Activated B cell treated with CpG ODN at 0.5 μM for 24 hours (primary cell): ENCODE results near the gene STX18. TPM values are rescaled to one million over a fixed set of nuclear protein-coding genes. Genes with fewer than 3 reads are reported as not detected.
"Not testable (repeated sequence)": the region's sequence is repeated elsewhere in the genome, so short reads cannot be mapped to it uniquely, and the experiment has no call there.

Source experiments
- ATAC-seq: fragments of 200-7000 bp; cut with Tn5 transposase; one replicate; pipeline ENCODE4 v1.10.0; 2021; ENCODE audit warnings: low read depth, mild to moderate bottlenecking, moderate library complexity
- CTCF ChIA-PET: fragments of 350-600 bp; sonication (Branson Sonifier 250); formaldehyde crosslinking; loops from one replicate; lab custom pipeline; 2021; ENCODE audit warnings: antibody characterized with exemption; lab: Charles Lee
- POLR2A ChIA-PET: fragments of 350-600 bp; sonication (Branson Sonifier 250); formaldehyde crosslinking; loops from one replicate; lab custom pipeline; 2021; ENCODE audit warnings: antibody characterized with exemption; lab: Charles Lee
- DNase-seq: peaks from one replicate; pipeline ENCODE4 v3.0.0; 2022
- H3K27ac Mint-ChIP-seq: one replicate; pipeline ENCODE4 v1.8.0; 2020; ENCODE audit warnings: mixed read lengths
- H3K27me3 Mint-ChIP-seq: one replicate; pipeline ENCODE4 v1.8.0; 2021; ENCODE audit warnings: mixed read lengths
- H3K36me3 Mint-ChIP-seq: one replicate; pipeline ENCODE4 v1.8.0; 2021; ENCODE audit warnings: low read depth, mixed read lengths
- H3K4me1 Mint-ChIP-seq: one replicate; pipeline ENCODE4 v1.8.0; 2021; ENCODE audit warnings: mixed read lengths
- H3K4me3 Mint-ChIP-seq: one replicate; pipeline ENCODE4 v1.8.0; 2020; ENCODE audit warnings: mild to moderate bottlenecking, mixed read lengths
- H3K9me3 Mint-ChIP-seq: one replicate; pipeline ENCODE4 v1.8.0; 2020; ENCODE audit warnings: mixed read lengths
- CTCF ChIP-seq: fragments of 200-600 bp; IDR thresholded peaks from one replicate; pipeline ENCODE4 v1.8.0; 2022; ENCODE audit warnings: antibody characterized with exemption, mild to moderate bottlenecking
- intact Hi-C: fragments of 100-400 bp; cut with micrococcal nuclease; formaldehyde crosslinking; loops from one replicate; pipeline ENCODE4 v1.15.1; 2024
- total RNA-seq: library from RNA; stranded (reverse); gene quantifications from 2 replicates; pipeline ENCODE4 v1.2.3, GENCODE V29; 2022

The STX18 gene
- total RNA-seq, 1 donor from 2014 or later, result 27.1 TPM

DNA sequence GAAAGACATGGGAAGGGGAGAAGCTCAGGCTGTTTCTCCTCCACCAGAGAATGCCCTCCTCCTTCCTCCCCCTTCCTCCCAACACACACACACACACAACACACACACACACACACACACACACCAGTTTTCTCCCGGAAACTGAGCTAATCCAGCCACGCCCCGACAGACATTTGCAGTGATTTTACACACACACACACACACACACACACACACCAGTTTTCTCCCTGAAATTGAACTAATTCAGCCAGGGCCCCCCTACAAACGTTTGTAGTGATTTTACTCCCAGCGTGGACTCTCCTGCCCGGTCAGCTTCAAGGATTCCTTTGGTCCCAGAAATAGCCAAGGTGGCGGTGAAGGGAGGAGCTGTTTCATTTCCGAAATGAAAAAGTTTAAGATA lies 32.9 kb upstream of the STX18 start:
- intact Hi-C loops, result loop anchor here (1.0 to 10.0 kb wide), 4 partner anchors 32 to 280 kb away; partner anchors contain the start of genes MSX1 and STX18
- H3K27ac Mint-ChIP-seq, result peak overlapping the region; percentile 54

GRCh38 chr4:4574052-4574451 lies 32.2 kb upstream of the STX18 start:
- Mint-ChIP-seq H3K9me3 (peaks cover 3% of the 10 kb centered on the region), H3K4me1 (peaks cover 13% of the 10 kb centered on the region), H3K36me3 (peaks cover 3% of the 10 kb centered on the region), H3K27ac (no peak overlapping the region), H3K27me3 (no peaks in the 10 kb centered on the region), H3K4me3 (peak overlapping the region; percentile 83)
- ChIA-PET POLR2A (interaction anchor here (1.0 to 2.7 kb wide), 2 partner anchors 32 to 50 kb away, joined by 4 to 32 read pairs; partner anchors contain the start of gene STX18), CTCF (interaction anchor here (1.0 to 1.3 kb wide), 2 partner anchors 32 to 86 kb away, joined by 4 to 5 read pairs; partner anchors contain the start of gene STX18)
- intact Hi-C loops, result loop anchor here (10.0 kb wide), 1 partner anchor 281 kb away; the partner anchor contains the start of gene MSX1
- DNase-seq, result no peak
- no peak for ATAC-seq
- TF ChIP-seq CTCF, result no peak

More for the DNA sequence above, 32.9 kb upstream of the STX18 start:
- no peak for TF ChIP-seq CTCF
- Mint-ChIP-seq H3K4me3 (peak overlapping the region; percentile 83), H3K27me3 (no peaks in the 10 kb centered on the region), H3K9me3 (peaks cover 3% of the 10 kb centered on the region), H3K4me1 (peaks cover 13% of the 10 kb centered on the region), H3K36me3 (peaks cover 2% of the 10 kb centered on the region)
- POLR2A ChIA-PET, result interaction anchor here (0.6 to 2.7 kb wide), 5 partner anchors 32 to 1133 kb away, joined by 3 to 32 read pairs (median 3); partner anchors contain the start of genes STX18 and TMEM128
- DNase-seq, result no peak
- ATAC-seq, result no peak
- CTCF ChIA-PET, result interaction anchor here (1.0 to 1.3 kb wide), 2 partner anchors 32 to 87 kb away, joined by 3 to 5 read pairs; no protein-coding TSS in a partner anchor

- H3K4me3 Mint-ChIP-seq, result no peak overlapping the region
- TF ChIP-seq CTCF, result no peak
- POLR2A ChIA-PET, result no interaction called here
- H3K36me3 Mint-ChIP-seq, result peaks cover 3% of the 10 kb centered on the region
- H3K27me3 Mint-ChIP-seq, result no peaks in the 10 kb centered on the region
- intact Hi-C loops, result loop anchor here (10.0 kb wide), 1 partner anchor 282 kb away; the partner anchor contains the start of gene MSX1
- CTCF ChIA-PET, result interaction anchor here (1.0 kb wide), 1 partner anchor 31 kb away, joined by 4 read pairs; the partner anchor contains the start of gene STX18
- H3K27ac Mint-ChIP-seq, result no peak overlapping the region
- H3K4me1 Mint-ChIP-seq, result peaks cover 13% of the 10 kb centered on the region
- peaks cover 3% of the 10 kb centered on the region for H3K9me3 Mint-ChIP-seq
- DNase-seq (no peak), ATAC-seq (no peak)
These were observed 31.0 kb upstream of the STX18 start for GRCh38 chr4:4572821-4573220.

DNA sequence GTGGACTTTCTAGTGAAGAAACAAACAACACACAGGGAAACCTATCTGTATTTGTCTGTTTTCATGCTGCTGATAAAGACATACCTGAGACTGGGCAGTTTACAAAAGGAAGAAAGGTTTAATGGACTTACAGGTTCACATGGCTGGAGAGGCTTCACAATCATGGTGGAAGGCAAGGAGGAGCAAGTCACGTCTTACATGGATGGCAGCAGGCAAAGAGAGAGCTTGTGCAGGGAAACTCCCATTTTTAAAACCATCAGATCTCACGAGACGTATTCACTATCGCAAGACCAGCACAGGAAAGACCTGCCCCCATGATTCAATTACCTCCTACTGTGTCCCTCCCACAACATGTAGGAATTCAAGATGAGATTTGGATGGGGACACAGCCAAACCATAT lies 28.0 kb upstream of the STX18 start:
- H3K4me1 Mint-ChIP-seq, H3K27me3 Mint-ChIP-seq, DNase-seq, H3K4me3 Mint-ChIP-seq, POLR2A ChIA-PET, CTCF ChIA-PET, H3K9me3 Mint-ChIP-seq, H3K27ac Mint-ChIP-seq, H3K36me3 Mint-ChIP-seq, ATAC-seq: not testable (repeated sequence)
- intact Hi-C loops, result loop anchor here (10.0 kb wide), 1 partner anchor 285 kb away; the partner anchor contains the start of gene MSX1

DNA sequence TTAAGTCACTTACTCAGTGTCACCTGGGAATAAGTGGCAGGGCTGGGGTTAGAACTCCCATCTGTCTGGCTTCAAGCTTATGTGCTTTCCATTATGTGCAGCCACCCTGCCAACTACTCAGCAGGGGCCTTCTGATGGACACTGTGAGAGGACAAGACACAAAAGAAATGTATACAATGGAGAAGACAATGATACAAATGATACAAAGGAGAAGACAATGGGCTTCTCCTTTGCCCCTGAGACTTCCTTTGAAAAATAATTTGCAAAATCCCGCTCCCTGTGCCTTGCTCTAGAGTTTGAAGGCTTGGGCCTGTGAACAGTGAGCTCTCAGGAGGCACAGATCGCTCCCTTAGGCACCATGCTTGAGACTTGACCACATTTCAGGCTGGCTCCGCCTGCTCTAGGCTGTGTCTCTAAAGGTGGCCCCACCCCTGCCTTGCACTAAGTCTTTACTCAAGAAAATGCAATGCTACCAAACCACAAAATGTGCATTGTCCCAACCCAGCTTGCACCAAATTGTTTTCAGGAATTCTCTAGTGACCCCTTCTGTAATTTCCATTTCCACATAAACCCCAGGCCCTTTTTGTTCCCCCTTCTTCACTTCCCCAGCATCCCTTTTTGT lies 27.1 kb upstream of the STX18 start:
- Mint-ChIP-seq H3K4me1 (no peaks in the 10 kb centered on the region), H3K27ac (no peak overlapping the region), H3K27me3 (no peaks in the 10 kb centered on the region), H3K4me3 (no peak overlapping the region), H3K36me3 (peaks cover 7% of the 10 kb centered on the region), H3K9me3 (peaks cover 3% of the 10 kb centered on the region)
- DNase-seq, result no peak
- POLR2A ChIA-PET, result interaction anchor here (0.6 to 1.1 kb wide), 2 partner anchors 12 to 863 kb away, joined by 3 read pairs; no protein-coding TSS in a partner anchor
- intact Hi-C loops, result no loop called here
- CTCF ChIA-PET, result no interaction called here
- ATAC-seq, result no peak
- TF ChIP-seq CTCF, result no peak

- H3K9me3 Mint-ChIP-seq, DNase-seq, H3K27ac Mint-ChIP-seq, H3K36me3 Mint-ChIP-seq, intact Hi-C loops, H3K4me1 Mint-ChIP-seq, H3K4me3 Mint-ChIP-seq, CTCF ChIA-PET, ATAC-seq, POLR2A ChIA-PET, H3K27me3 Mint-ChIP-seq: not testable (repeated sequence)
These were observed 24.5 kb upstream of the STX18 start for GRCh38 chr4:4566359-4566758.
